DMS114 treated with DMSO at 0.1 percent for 48 hours (cell line): ENCODE measurements around the gene OR11L1.

Source experiments
- DNase-seq: peaks from one replicate; lab custom pipeline; 2025; ENCODE audit not compliant: unreplicated experiment; lab: John Stamatoyannopoulos, UW

OR11L1 gene

DNA sequence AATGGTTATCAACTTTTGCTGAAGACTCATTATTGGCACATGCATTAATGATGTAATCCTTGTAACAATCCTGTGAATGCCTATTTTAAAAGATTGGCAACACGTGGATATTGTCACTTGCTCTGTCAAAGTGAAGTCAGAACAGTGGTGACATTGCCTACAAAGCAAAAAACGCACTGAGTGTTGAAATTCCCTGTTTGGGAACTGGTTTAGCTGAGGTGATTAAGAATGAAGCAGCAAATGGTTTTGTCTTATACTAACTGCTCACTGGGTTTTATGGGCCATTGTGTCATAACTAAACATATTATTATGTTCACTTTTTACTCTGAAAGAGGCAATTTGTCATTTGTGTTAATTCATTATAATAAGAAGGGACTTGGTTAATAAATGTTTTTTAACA lies 29.1 kb downstream of the OR11L1 start:
- DNase-seq, result no peak

DNA sequence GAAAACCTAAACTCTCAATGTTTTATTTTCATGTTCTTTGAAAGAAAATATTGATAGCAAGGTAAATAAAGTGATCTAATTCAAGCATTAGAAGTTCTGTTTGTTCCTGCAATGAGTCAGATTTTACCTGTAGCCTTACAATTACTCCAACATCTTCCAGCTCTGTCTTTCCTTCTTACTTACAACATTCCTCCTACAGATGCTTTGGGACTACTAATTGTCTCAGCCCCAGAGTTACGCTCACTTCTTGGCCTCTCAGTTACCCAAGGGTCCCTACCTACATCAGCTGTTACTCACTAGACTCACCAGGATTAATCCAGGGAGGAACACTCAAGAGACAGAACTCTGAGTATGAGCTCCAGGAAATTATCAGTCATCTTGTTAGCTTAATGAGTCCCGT lies 44.2 kb downstream of the OR11L1 start:
- DNase-seq, result no peak
